HG02759 (cell line): Measurements from ENCODE around the gene SMIM38.

Source experiments
- ATAC-seq: cut with Tn5 transposase; IDR thresholded peaks from one replicate; pipeline ENCODE4 v1.9.1; 2021; ENCODE audit warnings: mild to moderate bottlenecking, moderate library complexity; ENCODE audit not compliant: unreplicated experiment

SMIM38 gene

GRCh38 chr11:69155302-69156234 lies at the start of gene SMIM38:
Gene SMIM38, plus strand, starts transcription at chr11:69155935. Its CDS starts 1,912 bp downstream, at chr11:69157847.
- ATAC-seq, result no peak

- no peak for ATAC-seq
Observed at GRCh38 chr11:69106031-69106811, 49.5 kb upstream of the SMIM38 start.

- no peak for ATAC-seq
Observed at GRCh38 chr11:69107413-69107812, 48.3 kb upstream of the SMIM38 start.

GRCh38 chr11:69108030-69108429 lies 47.7 kb upstream of the SMIM38 start:
- no peak for ATAC-seq

GRCh38 chr11:69108559-69108958 lies 47.2 kb upstream of the SMIM38 start:
- no peak for ATAC-seq

GRCh38 chr11:69109101-69109500 lies 46.6 kb upstream of the SMIM38 start:
- ATAC-seq, result no peak

GRCh38 chr11:69110451-69110850 lies 45.3 kb upstream of the SMIM38 start:
- no peak for ATAC-seq

- no peak for ATAC-seq
Observed at GRCh38 chr11:69111624-69112542, 43.9 kb upstream of the SMIM38 start.

GRCh38 chr11:69113226-69113625 lies 42.5 kb upstream of the SMIM38 start:
- ATAC-seq, result no peak

GRCh38 chr11:69113646-69114340 lies 41.9 kb upstream of the SMIM38 start:
- ATAC-seq, result no peak

GRCh38 chr11:69114362-69114761 lies 41.4 kb upstream of the SMIM38 start:
- ATAC-seq, result no peak

GRCh38 chr11:69114811-69115523 lies 40.8 kb upstream of the SMIM38 start:
- ATAC-seq, result no peak

- ATAC-seq, result no peak
Observed at GRCh38 chr11:69115586-69116560, 39.9 kb upstream of the SMIM38 start.

- no peak for ATAC-seq
Observed at GRCh38 chr11:69116671-69117070, 39.1 kb upstream of the SMIM38 start.

- ATAC-seq, result no peak
Observed at GRCh38 chr11:69119190-69119589, 36.5 kb upstream of the SMIM38 start.

- ATAC-seq, result no peak
Observed at GRCh38 chr11:69120096-69120875, 35.4 kb upstream of the SMIM38 start.

GRCh38 chr11:69121021-69121420 lies 34.7 kb upstream of the SMIM38 start:
- no peak for ATAC-seq
